Mesodermal cell (in vitro differentiated cells): ENCODE results near the gene KCNH5.

ENCODE experiments used
- H3K27ac ChIP-seq: 2 replicates; pipeline ENCODE4 v1.7.0; 2013; ENCODE audit warnings: mild to moderate bottlenecking, low read depth, low read length, moderate library complexity; ENCODE audit not compliant: severe bottlenecking
- H3K36me3 ChIP-seq: 2 replicates; pipeline ENCODE4 v1.7.1; 2013; ENCODE audit warnings: mild to moderate bottlenecking, low read length, moderate library complexity; ENCODE audit not compliant: control insufficient read depth, insufficient read depth
- H3K4me1 ChIP-seq: one replicate; pipeline ENCODE4 v1.7.1; 2013; ENCODE audit warnings: mild to moderate bottlenecking, low read length; ENCODE audit not compliant: insufficient read depth, control insufficient read depth, poor library complexity, severe bottlenecking
- H3K4me3 ChIP-seq: 2 replicates; pipeline ENCODE4 v1.7.0; 2013; ENCODE audit warnings: low read length, control low read depth, mild to moderate bottlenecking; ENCODE audit not compliant: insufficient read depth, poor library complexity, severe bottlenecking; ENCODE audit errors: extremely low read depth
- H3K9me3 ChIP-seq: 2 replicates; pipeline ENCODE4 v1.7.1; 2013; ENCODE audit warnings: mild to moderate bottlenecking, low read length, moderate library complexity; ENCODE audit not compliant: control insufficient read depth
- WGBS, 2 experiments: methylation state at CpG; one replicate each; pipeline ENCODE4 v1.1.5; 2013; ENCODE audit warnings: missing lambda C conversion rate in 2 of 2; ENCODE audit not compliant: insufficient coverage in 2 of 2; 5-methylcytosine and 5-hydroxymethylcytosine counted together

The KCNH5 gene

DNA sequence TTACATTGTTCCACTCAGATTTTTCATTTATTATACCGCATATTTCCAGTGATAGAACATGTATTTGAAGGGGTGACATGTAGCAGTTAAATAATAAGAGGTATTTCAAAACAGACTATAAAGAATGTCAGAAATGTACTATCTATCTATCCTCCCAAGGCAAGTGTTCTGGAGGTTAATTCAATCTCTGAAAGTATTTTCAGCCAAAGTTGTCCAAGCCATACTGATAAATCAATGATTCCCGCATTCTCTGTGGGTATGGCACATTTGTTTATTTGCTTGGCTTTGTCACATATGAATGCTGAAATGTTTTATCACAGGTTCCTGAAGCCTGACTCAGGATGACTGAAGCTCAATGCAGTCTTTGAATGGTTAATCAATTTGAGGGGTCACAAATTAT is 35.8 kb downstream of the KCNH5 start:
- 100% methylated on average over 1 of the region's 2 CpGs; no CpG with 5 or more reads in 1 of the 2 experiments for WGBS, 2 experiments
- no peaks in the 10 kb centered on the region for H3K36me3 ChIP-seq
- H3K4me3 ChIP-seq: no peak overlapping the region
- H3K9me3 ChIP-seq: no peaks in the 10 kb centered on the region
- H3K27ac ChIP-seq: no peak overlapping the region
- H3K4me1 ChIP-seq: no peaks in the 10 kb centered on the region

DNA sequence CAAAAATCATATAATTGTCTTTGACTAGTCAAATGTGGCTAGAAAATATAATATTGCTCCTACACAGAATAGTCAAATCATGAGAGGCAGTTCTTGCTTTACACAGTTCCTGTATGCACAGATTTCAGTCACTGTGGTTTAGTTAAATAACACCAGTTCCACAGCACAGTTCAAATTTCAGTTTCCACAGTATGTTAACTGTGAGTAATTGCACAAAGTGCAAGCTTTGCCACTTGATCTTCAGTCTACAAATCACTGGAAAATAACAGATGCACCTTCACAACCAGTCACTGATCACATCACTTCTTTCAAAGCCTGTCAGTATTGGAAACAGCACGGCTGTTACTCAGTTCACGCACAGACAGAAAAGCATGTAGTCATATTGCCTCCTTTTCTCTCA is 38.7 kb downstream of the KCNH5 start:
- 83% methylated on average over 2 of the region's 2 CpGs; no CpG with 5 or more reads in 1 of the 2 experiments for WGBS, 2 experiments
- Histone ChIP-seq H3K27ac (no peak overlapping the region), H3K36me3 (no peaks in the 10 kb centered on the region), H3K4me3 (no peak overlapping the region), H3K9me3 (no peaks in the 10 kb centered on the region), H3K4me1 (no peaks in the 10 kb centered on the region)

- no peaks in the 10 kb centered on the region for H3K36me3 ChIP-seq
- H3K4me3 ChIP-seq: no peak overlapping the region
- no peaks in the 10 kb centered on the region for H3K4me1 ChIP-seq
- no peaks in the 10 kb centered on the region for H3K9me3 ChIP-seq
- H3K27ac ChIP-seq: no peak overlapping the region
Observed at GRCh38 chr14:62994096-62994495, 51.2 kb downstream of the KCNH5 start.

GRCh38 chr14:62988967-62989366 is 56.3 kb downstream of the KCNH5 start:
- WGBS, 2 experiments: 71 to 82% methylated on average over 3 of the region's 3 CpGs
- Histone ChIP-seq H3K9me3 (no peaks in the 10 kb centered on the region), H3K4me3 (no peak overlapping the region), H3K4me1 (no peaks in the 10 kb centered on the region), H3K27ac (no peak overlapping the region), H3K36me3 (no peaks in the 10 kb centered on the region)

- H3K9me3 ChIP-seq: no peaks in the 10 kb centered on the region
- no peak overlapping the region for H3K4me3 ChIP-seq
- H3K27ac ChIP-seq: no peak overlapping the region
- H3K36me3 ChIP-seq: no peaks in the 10 kb centered on the region
- H3K4me1 ChIP-seq: no peaks in the 10 kb centered on the region
Observed at GRCh38 chr14:62983821-62984220, 61.4 kb downstream of the KCNH5 start.

- 80 to 94% methylated on average over 1 to 3 of the region's 7 CpGs for WGBS, 2 experiments
- no peaks in the 10 kb centered on the region for H3K9me3 ChIP-seq
- no peaks in the 10 kb centered on the region for H3K36me3 ChIP-seq
- H3K4me1 ChIP-seq: no peaks in the 10 kb centered on the region
- H3K27ac ChIP-seq: no peak overlapping the region
- no peak overlapping the region for H3K4me3 ChIP-seq
Observed at GRCh38 chr14:62980693-62981092, 64.6 kb downstream of the KCNH5 start.

DNA sequence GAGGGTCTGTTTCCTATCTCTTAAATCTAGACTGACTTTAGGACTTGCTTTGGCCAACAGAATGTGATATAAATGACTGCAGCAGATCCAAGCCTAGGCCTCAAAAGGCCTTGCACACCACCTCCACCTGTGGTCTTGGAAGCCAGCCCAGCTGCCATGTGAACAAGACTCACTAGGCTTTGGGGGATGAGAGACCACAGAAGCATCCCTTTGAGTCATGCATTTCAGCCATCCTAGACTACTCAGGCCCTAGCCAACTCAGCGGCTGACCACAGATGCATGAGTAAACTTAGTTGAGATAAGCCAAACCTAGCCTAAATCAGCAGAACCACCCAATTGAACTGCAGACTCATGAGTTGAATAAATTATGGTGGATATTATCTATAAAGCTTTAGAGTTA is 87.7 kb downstream of the KCNH5 start:
- no peaks in the 10 kb centered on the region for H3K36me3 ChIP-seq
- H3K27ac ChIP-seq: no peak overlapping the region
- 80% methylated on average over 1 of the region's 1 CpG; no CpG with 5 or more reads in 1 of the 2 experiments for WGBS, 2 experiments
- H3K4me3 ChIP-seq: no peak overlapping the region
- no peaks in the 10 kb centered on the region for H3K9me3 ChIP-seq
- H3K4me1 ChIP-seq: no peaks in the 10 kb centered on the region

DNA sequence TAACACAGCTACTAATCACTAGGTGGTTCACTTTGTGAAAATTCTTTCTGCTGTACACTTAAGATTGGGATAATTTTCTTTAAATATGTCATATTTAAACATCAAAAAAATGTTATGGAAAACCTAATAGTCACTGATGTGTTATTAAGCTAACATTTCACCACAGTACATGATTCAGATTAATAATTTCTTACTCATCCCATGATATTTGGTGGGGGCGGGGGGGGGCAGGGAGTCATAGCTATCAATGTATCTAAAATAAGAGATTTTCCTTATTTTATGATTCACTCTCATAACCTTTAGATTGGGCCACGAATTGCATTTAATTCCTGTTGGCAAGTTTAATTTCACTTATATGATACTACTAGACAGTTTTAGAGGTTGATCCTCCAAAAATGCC is 88.8 kb downstream of the KCNH5 start:
- H3K4me3 ChIP-seq: no peak overlapping the region
- H3K9me3 ChIP-seq: no peaks in the 10 kb centered on the region
- no peak overlapping the region for H3K27ac ChIP-seq
- H3K4me1 ChIP-seq: no peaks in the 10 kb centered on the region
- no CpG with 5 or more reads among the region's 2 CpGs for WGBS, 2 experiments
- H3K36me3 ChIP-seq: no peaks in the 10 kb centered on the region

DNA sequence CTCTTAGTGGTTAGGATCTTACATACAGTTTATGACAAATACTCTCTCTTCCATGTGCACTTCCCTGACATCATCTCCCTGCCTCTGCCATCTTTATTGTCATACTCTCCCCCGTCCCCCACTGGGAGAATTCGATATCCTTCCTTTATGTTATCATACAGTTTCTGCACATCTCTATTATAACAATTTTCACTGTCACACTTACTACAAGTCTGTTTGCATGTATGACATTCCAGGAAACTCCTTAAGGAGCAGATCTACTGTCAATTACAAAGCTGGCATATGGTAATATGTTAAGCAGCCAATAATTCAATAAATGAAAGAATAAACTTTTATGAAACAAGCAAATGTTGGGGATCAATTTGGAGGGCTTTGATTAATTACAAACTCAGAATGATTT is 91.1 kb downstream of the KCNH5 start:
- Histone ChIP-seq H3K4me3 (no peak overlapping the region), H3K9me3 (no peaks in the 10 kb centered on the region), H3K27ac (no peak overlapping the region), H3K4me1 (no peaks in the 10 kb centered on the region), H3K36me3 (no peaks in the 10 kb centered on the region)
- WGBS, 2 experiments: 79 to 95% methylated on average over 2 of the region's 2 CpGs

DNA sequence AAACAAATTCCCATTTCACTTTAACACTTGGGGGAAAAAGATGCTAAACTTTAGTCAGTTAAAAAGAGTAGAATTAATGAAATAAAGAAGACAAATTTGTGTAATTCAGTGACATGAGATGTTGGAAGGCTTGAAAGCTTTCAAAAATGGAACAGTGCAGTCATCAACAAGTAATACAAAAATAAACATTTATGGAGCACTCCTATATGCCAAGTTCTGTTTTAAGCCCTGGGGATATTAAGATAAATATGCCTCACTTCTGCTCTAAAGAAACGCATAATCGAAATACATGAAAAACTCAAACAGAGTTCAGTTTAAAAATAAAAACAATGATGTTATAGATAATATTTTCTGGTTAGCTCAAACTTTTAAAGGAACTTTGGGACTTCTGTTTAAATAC is 93.0 kb downstream of the KCNH5 start:
- Histone ChIP-seq H3K36me3 (no peaks in the 10 kb centered on the region), H3K9me3 (no peaks in the 10 kb centered on the region), H3K27ac (no peak overlapping the region), H3K4me1 (no peaks in the 10 kb centered on the region), H3K4me3 (no peak overlapping the region)
- WGBS, 2 experiments: no CpG with 5 or more reads among the region's 2 CpGs

DNA sequence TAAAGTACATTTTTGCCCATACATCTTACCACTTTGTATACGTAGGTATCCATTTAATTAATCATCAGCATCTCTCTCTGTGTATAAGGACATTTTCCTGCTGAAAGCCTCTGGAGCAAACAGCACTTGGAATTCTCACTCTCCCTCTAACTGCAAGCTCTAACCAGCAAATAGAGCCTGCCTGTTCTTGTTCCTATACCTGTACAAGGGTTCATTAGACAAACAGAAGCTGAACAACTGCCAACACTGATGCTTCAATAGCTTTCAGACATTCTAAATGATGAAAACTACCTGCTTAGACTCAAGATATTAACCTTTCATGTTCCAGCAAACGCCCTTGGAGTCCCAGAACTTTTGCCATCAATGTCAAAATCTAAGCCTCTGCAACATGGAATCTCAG is 98.0 kb downstream of the KCNH5 start:
- H3K4me1 ChIP-seq: no peaks in the 10 kb centered on the region
- no peak overlapping the region for H3K4me3 ChIP-seq
- H3K9me3 ChIP-seq: no peaks in the 10 kb centered on the region
- H3K36me3 ChIP-seq: no peaks in the 10 kb centered on the region
- H3K27ac ChIP-seq: no peak overlapping the region
- 71 to 95% methylated on average over 1 to 2 of the region's 2 CpGs for WGBS, 2 experiments

GRCh38 chr14:62946221-62946620 is 99.0 kb downstream of the KCNH5 start:
- H3K4me3 ChIP-seq: no peak overlapping the region
- no peaks in the 10 kb centered on the region for H3K9me3 ChIP-seq
- H3K4me1 ChIP-seq: no peaks in the 10 kb centered on the region
- no CpG with 5 or more reads among the region's 1 CpG for WGBS, 2 experiments
- H3K36me3 ChIP-seq: no peaks in the 10 kb centered on the region
- no peak overlapping the region for H3K27ac ChIP-seq
